ENCODE data around the gene ITSN1.
A peak's percentile ranks its signal among the peaks of the same experiment; 100 is the strongest.

Gene ITSN1

GRCh38 chr21:33938381-33938780 is 296.1 kb downstream of the ITSN1 start:
- DNase-seq, result no peak

DNA sequence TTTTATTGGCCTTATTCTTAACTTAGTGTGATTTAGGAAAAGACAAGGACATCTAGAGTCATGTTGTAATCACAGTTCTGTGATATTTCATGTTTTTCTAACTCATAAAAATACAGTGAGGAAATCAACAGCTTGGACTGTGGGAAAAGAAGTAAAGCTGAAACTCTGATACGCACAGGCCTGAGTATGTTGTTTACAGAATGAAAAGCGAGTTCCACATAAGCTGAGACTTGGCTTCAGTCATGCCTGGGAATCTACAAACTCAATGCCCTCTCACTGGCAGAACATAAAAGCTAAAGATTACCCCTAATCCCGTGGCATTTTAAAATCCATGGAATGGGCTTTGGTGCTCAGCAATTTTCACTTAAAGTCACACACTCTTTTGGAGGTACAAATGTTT is 296.9 kb downstream of the ITSN1 start:
- no peak for DNase-seq

- peak; percentile 22 to 38 for DNase-seq
These were observed 298.0 kb downstream of the ITSN1 start for GRCh38 chr21:33940164-33940880.

DNA sequence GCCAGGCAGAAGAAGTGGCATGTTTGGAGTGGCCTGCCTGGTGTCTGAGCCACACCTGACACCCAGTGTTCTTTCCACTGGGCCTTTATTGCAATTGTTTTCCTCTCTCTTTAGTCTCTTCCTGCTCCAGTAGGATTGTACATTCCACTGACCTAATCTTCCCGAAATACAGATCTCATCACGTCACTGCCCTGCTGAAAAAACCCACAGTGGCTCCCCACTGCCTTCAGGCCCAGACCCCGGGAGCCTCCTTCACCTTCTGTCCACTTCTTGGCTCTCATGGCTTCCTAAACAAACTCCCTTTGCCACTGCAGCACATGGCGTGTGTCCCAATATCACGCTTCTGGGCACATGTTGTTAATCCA is 298.6 kb downstream of the ITSN1 start:
- DNase-seq, result no peak

DNA sequence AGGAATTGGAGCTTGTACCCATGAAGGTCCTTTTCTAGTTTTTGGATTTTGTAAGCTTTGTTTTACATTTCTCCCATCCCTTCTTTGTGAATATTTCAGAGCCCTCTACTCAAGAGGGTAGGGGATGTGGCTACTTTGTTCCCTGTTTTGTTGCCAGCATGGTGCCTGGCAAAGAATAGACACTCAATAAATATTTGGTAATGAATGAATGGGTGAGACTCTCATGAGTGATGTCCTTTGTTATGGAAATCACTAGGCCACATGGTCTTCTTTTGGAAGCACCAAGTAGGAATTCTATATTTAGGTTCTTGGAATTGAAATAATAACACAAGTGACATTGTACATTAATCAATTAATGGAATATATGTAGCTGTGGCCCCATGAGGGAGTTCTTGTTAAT is 300.1 kb downstream of the ITSN1 start:
- DNase-seq, result no peak

- no peak for DNase-seq
These were observed 301.0 kb downstream of the ITSN1 start for GRCh38 chr21:33943293-33943692.

- no peak for DNase-seq
These were observed 302.0 kb downstream of the ITSN1 start for GRCh38 chr21:33944185-33944763.

DNA sequence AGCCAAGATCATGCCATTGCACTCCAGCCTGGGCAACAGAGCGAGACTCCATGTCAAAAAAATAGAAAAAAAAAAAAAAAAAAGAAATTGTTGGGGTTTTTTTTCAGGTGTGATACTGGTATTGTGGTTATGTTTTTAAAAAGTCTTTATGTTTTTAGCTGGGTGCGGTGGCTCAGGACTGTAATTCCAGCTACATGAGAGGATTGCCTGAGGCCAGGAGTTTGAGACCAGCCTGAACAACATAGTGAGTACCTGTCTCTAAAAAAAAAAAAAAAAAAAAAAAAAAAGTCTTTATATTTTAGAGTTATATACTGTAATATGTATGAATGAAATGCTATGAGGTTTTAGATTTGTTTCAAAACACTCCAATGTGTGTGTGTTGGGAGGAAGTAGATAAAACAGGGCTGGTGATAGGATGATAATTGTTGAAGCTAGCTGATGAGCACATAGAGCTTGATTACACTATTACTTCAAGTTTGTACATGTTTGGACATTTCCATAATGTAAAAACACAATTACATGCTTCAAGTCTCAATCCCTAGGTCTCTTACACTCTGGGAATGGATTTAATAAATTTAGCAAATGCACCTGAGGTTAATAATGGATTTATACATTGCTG is 303.5 kb downstream of the ITSN1 start:
- peak; percentile 49 to 69 for DNase-seq

DNA sequence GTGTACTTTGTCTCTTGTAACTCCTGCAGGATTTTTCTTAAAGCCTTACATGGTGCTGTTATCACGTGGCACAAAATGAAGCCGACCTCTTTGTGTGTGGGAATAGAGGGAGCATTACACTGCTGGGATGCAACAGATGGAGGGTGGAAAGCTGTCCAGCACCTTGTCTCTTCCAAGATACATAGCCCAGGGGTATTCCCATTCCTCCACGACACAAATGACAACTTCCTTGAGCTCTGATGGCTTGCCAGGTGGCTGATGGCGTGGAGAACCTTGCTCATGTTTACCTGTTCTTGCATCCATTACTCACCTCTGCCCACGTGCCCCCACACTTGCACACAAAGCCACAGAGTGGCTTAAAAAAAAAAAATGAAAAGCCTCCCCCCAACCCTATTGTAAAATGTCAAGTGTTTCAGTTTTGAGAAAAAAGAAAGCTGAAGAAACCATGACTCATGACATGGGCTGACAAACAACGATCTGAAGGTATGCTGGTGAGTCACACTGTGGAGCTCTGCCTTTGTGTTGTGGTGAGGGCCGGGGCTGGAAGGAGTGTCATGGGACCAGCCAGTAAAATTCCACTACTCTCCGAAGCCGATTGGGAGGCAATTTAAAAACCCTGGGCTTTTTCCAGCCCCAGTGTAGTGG is 305.3 kb downstream of the ITSN1 start:
- DNase-seq, result peak; percentile 85 to 93

GRCh38 chr21:33948096-33948950 is 306.0 kb downstream of the ITSN1 start:
- peak; percentile 47 to 52 for DNase-seq

- no peak for DNase-seq
These were observed 306.7 kb downstream of the ITSN1 start for GRCh38 chr21:33948951-33949444.

Measured in inflammatory macrophage (primary cell).